Measurements from ENCODE around the gene RNF150.
"Not testable (repeated sequence)": the region's sequence is repeated elsewhere in the genome, so short reads cannot be mapped to it uniquely, and the experiment has no call there.

Gene RNF150

DNA sequence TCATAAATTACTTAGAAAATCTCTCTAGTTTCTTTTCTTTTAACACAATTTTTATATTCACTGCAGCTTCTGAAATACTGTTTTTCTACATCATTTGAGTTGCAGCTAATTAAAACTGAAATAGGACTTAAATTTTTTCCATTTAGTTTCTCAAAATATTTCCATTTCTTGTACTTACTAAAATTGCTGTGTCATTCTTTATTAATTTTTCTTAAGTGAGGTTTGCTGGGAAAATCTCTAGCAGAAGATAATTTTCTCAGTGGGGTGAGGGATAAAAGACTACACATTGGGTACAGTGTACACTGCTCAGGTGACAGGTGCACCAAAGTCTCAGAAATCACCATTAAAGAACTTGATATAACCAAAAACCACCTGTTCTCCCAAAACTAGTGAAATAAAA is 57.7 kb downstream of the RNF150 start:
- DNase-seq (ENCODE audit: low read depth) = no peak

GRCh38 chr4:141074098-141074878 is 59.0 kb downstream of the RNF150 start:
- no peak for DNase-seq (ENCODE audit: low read depth)

DNA sequence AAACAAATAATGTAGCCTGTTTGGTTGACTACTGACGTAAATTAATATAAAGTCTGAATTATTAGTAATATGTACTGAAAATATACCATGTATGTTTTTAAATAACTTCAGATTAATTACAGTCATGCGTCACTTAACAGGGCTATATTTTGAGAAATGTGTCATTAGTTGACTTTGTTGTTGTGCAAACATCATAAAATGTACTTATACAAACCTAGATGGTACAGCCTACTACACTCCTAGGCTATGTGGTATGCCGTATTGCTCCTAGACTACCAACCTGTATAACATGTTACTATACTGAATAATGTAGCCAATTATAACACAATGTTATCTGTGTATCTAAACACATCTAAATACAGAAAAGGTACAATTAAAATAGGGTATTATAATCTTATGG is 66.6 kb downstream of the RNF150 start:
- no peak for DNase-seq (ENCODE audit: low read depth)

GRCh38 chr4:141065872-141066271 is 67.4 kb downstream of the RNF150 start:
- no peak for DNase-seq (ENCODE audit: low read depth)

- DNase-seq (ENCODE audit: low read depth) = no peak
These were observed 70.6 kb downstream of the RNF150 start for GRCh38 chr4:141062651-141063050.

- DNase-seq (ENCODE audit: low read depth) = no peak
These were observed 74.4 kb downstream of the RNF150 start for GRCh38 chr4:141058591-141059512.

DNA sequence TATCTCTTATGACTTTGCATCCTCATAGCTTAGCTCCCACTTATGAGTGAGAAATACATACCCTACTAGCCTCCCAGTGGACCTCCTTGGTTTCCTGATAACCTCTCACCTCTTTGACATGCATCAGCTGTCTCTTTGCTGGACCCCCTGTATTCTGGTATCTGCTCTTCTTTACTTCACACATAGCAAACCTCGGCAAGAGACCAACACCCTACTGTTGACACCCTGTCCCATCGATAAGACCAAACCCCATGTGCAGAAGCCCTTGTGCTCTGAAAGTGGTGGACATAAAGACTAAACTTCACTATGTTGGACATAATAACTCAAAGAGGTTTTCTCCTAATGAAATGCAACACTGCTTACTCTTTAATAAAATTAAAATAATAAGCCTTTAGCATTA is 75.7 kb downstream of the RNF150 start:
- no peak for DNase-seq (ENCODE audit: low read depth)

GRCh38 chr4:141056473-141056872 is 76.8 kb downstream of the RNF150 start:
- DNase-seq (ENCODE audit: low read depth) = no peak

- DNase-seq (ENCODE audit: low read depth) = no peak
These were observed 78.8 kb downstream of the RNF150 start for GRCh38 chr4:141054446-141054845.

DNA sequence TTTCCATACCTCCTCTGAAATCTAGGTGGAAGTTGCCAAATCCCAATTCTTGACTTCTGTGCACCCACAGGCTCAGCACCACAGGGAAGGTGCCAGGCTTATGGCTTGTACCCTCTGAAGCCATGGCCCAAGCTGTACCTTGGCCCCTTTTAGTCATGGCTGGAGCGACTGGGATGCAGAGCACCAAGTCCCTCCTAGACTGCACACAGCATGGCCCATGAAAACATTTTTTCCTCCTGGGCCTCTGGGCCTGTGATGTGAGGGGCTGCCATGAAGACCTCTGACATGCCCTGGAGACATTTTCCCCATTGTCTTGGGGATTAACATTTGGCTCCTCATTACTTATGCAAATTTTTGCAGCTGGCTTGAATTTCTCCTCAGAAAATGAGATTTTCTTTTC is 82.3 kb downstream of the RNF150 start:
- DNase-seq (ENCODE audit: low read depth) = not testable (repeated sequence)

DNA sequence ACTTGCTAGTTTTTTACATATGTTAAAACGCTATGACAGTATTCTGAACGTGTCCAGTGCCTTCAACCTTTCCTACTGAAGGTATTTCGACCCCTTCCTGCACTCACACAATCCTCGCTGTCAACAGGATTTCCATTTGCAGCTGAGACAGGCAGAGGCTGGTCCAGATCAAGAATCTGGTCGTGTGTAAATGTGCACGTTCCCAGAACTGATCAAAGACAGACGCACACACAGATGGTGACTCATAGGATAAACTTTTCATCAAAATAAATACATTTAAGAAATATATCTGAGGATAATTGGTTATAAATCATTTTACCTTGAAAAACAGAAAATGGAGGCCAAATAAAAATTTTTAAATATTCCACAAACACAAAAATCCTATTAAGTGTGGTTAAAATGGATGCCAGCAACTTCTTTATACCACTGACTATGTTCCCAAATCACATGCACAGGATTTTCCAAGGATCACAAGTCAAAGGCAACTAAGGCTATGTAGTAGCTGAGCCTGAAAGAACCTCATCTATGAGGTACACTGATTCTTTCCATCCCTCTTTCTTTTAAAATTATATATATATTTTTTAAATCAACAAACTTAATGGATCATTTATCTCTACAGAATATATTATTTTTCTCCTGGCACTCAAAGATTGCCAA is 85.9 kb downstream of the RNF150 start:
- no peak for DNase-seq (ENCODE audit: low read depth)

DNA sequence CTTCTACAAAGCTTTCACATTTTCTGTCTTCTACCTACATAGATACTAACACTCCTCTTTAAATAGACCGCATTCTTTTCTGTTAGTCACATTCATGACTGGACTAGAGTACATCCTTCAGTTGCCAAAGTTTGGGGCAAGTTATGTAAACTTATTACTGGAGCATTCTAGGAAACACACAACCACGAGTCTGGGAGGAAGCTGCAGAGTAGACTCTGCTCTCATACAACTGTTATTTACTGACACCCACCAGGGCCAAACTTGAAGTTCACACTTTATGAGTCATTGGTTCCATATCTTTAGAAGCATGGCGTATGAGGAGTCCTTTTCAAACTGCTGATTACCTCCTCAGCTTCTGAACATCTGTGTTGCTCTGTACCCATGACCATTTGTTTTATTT is 87.0 kb downstream of the RNF150 start:
- no peak for DNase-seq (ENCODE audit: low read depth)

- DNase-seq (ENCODE audit: low read depth) = no peak
These were observed 87.4 kb downstream of the RNF150 start for GRCh38 chr4:141045848-141046247.

GRCh38 chr4:141041021-141041476 is 92.2 kb downstream of the RNF150 start:
- no peak for DNase-seq (ENCODE audit: low read depth)

DNA sequence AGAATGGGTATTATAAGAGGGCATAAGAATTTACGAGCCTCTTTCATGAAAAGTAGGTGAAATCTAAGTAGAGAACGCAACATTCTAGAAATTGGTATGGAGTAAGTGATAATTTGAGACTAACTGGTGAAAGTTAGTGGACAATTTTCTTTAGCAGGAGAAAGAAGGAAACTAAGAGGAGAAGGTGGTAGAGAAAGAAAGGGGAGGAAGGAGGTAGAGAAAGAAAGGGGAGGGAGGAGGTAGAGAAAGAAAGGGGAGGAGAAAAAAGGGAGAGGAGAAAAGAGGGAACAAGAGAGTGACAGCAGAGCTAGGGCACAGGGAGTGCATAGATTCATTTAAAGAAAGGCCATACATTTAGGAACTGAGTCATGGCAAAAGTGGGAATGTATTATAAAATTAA is 94.1 kb downstream of the RNF150 start:
- DNase-seq (ENCODE audit: low read depth) = no peak

DNA sequence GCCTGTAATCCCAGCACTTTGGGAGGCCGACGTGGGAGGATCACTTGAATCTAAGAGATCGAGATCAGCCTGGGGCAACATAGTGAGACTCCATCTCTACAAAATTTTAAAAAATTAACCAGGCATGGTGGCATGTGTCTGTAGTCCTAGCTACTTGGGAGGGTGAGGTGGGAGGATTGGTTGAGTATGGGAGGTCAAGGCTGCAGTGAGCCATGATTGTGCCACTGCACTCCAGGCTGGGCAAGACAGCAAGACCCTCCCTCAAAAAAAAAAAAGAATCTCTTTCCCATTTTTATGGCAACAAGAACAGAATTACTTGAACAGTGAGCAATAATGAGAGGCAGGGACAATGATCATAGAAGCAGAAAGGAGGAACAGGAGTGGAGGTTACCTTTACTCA is 94.8 kb downstream of the RNF150 start:
- DNase-seq (ENCODE audit: low read depth) = no peak

GRCh38 chr4:141037446-141037845 is 95.8 kb downstream of the RNF150 start:
- no peak for DNase-seq (ENCODE audit: low read depth)

GRCh38 chr4:141036786-141037185 is 96.5 kb downstream of the RNF150 start:
- DNase-seq (ENCODE audit: low read depth) = no peak

DNA sequence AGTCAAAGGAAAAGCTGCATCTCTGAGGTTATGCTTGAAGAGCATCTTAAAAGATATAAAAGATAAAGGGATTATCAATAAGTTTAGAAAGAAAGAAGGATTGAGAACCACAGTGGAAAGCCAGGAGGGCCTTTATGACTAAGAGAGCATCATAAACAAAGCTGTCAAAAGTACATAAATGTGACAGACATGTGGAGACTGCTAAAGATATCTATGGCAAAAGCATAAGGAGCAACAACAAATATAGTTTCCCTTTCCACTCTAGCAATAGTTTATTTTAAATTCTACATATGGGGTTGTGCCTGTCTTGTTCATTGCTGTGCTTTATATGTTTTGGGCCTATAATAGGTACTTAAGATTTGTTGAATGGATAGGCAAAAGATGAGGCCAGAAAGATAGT is 97.3 kb downstream of the RNF150 start:
- no peak for DNase-seq (ENCODE audit: low read depth)

DNA sequence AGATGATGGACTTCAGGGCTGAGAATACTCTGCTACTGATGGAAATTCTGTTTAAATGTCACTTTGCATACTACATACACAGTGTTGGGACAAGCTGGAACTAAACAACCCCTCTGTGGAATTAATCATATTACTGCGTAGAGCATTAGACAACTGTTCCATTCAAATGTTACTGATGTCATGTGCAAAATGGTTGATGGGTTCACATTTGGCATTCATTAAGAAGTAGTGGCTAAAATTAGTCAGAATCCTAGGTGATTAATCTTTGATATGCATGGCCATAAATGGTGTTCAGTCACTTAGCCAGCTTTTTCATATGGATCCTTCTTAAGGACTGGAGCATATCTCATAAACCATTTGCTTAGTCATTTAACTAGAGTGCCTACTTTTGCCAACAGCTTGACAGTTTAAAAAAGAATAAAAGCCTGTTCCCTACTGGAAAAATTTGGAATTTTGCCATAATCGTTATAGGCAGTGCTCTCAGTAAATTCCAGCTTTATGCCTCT is 105.2 kb downstream of the RNF150 start:
- no peak for DNase-seq (ENCODE audit: low read depth)

DNA sequence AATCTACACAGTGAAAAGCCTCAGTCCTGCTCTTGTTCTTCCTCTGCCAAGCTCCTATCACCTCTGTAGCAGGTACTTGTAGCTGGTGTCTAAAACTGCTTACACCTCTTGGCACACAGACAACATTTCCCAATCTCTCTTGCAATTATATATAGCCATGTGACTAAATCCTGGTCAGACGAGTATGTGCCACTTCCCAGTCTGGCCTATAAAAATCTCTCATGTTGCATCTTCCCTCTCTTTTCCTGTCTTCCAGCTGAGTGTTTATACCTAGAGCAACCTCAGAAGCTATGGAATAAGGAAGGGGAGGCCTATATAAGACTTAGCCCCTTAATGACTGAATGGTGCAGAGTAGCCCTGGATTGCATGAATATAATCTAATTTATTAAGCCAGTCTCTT is 105.8 kb downstream of the RNF150 start:
- DNase-seq (ENCODE audit: low read depth) = no peak

DNA sequence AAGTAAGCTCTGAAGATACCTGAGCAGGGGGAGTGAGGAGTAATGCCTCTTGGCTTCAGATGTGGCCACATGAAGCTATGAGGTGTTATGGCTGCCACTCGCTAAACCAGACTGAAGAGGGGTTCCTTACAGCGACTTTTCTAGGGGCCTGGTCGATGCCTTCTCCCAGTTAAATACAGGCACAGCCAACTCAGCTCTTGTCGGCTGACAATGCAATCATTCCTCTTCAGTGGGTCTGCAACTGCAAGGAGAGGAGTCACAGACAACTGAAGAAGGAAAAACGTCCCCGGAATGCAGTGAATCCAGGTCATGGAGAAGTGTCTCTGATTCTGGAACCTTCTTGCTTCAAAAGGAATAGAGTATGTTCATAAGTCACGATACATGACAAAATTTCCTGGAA is 106.4 kb downstream of the RNF150 start:
- DNase-seq (ENCODE audit: low read depth) = no peak

All from T-helper 22 cell (primary cell).